Endothelial cell of umbilical vein (primary cell): ENCODE measurements around the gene RBM39. TPM values are rescaled to one million over a fixed set of nuclear protein-coding genes. Genes with fewer than 3 reads are reported as not detected.

ENCODE experiments used
- BruUV-seq: library from RNA; stranded (reverse); fragments of 400-500 nt; replicated peaks from 2 replicates; lab custom pipeline; 2021; lab: Mats Ljungman, UMichigan
- CTCF ChIA-PET: fragments of 300-600, 350-600 bp; sonication (Branson Sonifier 250); formaldehyde crosslinking; loops from one replicate; lab custom pipeline; 2021; ENCODE audit warnings: antibody characterized with exemption, inconsistent platforms; lab: Charles Lee
- POLR2A ChIA-PET: fragments of 300-600, 350-600 bp; sonication (Branson Sonifier 250); formaldehyde crosslinking; loops from one replicate; lab custom pipeline; 2021; ENCODE audit warnings: antibody characterized with exemption, inconsistent platforms; lab: Charles Lee
- DNase-seq: peaks from one replicate; pipeline ENCODE4 v3.0.0-alpha.2; 2011; ENCODE audit warnings: low read depth, low spot score
- FAIRE-seq: peaks from 2 replicates; lab custom pipeline; 2011; peaks lifted over from hg19 to GRCh38; lab: Jason Lieb, UNC
- H2AFZ ChIP-seq: 2 replicates; pipeline ENCODE4 v1.6.0; 2012; ENCODE audit warnings: low read depth, low read length, control low read depth, inconsistent platforms
- H3K27ac ChIP-seq: 2 replicates; pipeline ENCODE4 v1.5.1; 2011; ENCODE audit warnings: low read depth, mild to moderate bottlenecking, control low read depth, low read length, moderate library complexity; ENCODE audit not compliant: insufficient read depth
- H3K27me3 ChIP-seq, 2 experiments: 2 replicates each; pipeline versions ENCODE4 v1.6.0 to v1.6.1; 2011; ENCODE audit warnings: low read length in 2 of 2, mixed read lengths in 1 of 2; ENCODE audit not compliant: control insufficient read depth in 2 of 2, insufficient read depth in 2 of 2
- H3K36me3 ChIP-seq, 2 experiments: 2 replicates in 1 of 2; 3 replicates in 1 of 2; pipeline ENCODE4 v1.5.1; 2011; ENCODE audit warnings: low read length in 2 of 2, mild to moderate bottlenecking in 1 of 2, moderate library complexity in 1 of 2; ENCODE audit not compliant: control insufficient read depth in 2 of 2, insufficient read depth in 2 of 2; ENCODE audit errors: extremely low read depth in 1 of 2
- H3K4me1 ChIP-seq: 3 replicates; pipeline ENCODE4 v1.5.1; 2011; ENCODE audit warnings: mild to moderate bottlenecking, low read length; ENCODE audit not compliant: control insufficient read depth, insufficient read depth; ENCODE audit errors: extremely low read depth
- H3K4me2 ChIP-seq: 2 replicates; pipeline ENCODE4 v1.6.1; 2011; ENCODE audit warnings: low read length, control low read depth, mixed read lengths; ENCODE audit not compliant: insufficient read depth
- H3K4me3 ChIP-seq, 3 experiments: fragments of 200-600 bp in 1 of 3; sonication (generic), shearing (Covaris generic) in 1 of 3; replicated peaks in 1 of 3; 2 replicates each; pipeline ENCODE4 v1.5.1; 2011 to 2016; ENCODE audit warnings: control low read depth in 3 of 3, low read length in 3 of 3, mild to moderate bottlenecking in 2 of 3, inconsistent platforms in 1 of 3, low read depth in 1 of 3, moderate library complexity in 1 of 3; ENCODE audit not compliant: insufficient read depth in 1 of 3
- H3K79me2 ChIP-seq: 2 replicates; pipeline ENCODE4 v1.6.0; 2012; ENCODE audit warnings: low read length, inconsistent platforms; ENCODE audit not compliant: control insufficient read depth, insufficient read depth
- H3K9ac ChIP-seq: replicated peaks from 2 replicates; pipeline ENCODE3; 2011; ENCODE audit warnings: low read length, control low read depth; ENCODE audit not compliant: insufficient read depth; ENCODE audit errors: extremely low read depth
- H3K9me1 ChIP-seq: replicated peaks from 3 replicates; pipeline ENCODE4 v1.6.0; 2011; ENCODE audit warnings: mild to moderate bottlenecking, low read length; ENCODE audit not compliant: control insufficient read depth, insufficient read depth; ENCODE audit errors: extremely low read depth
- H3K9me3 ChIP-seq: replicated peaks from 2 replicates; pipeline ENCODE4 v1.5.1; 2012; ENCODE audit warnings: low read length, inconsistent platforms; ENCODE audit not compliant: control insufficient read depth, insufficient read depth
- H4K20me1 ChIP-seq: replicated peaks from 2 replicates; pipeline ENCODE3; 2011; ENCODE audit warnings: mild to moderate bottlenecking, low read length; ENCODE audit not compliant: control insufficient read depth, insufficient read depth; ENCODE audit errors: extremely low read depth
- CTCF ChIP-seq, 2 donors: IDR thresholded peaks; 1 replicate in 1 of 2; 2 replicates in 1 of 2; pipeline ENCODE4 v1.5.1; 2011; ENCODE audit warnings: low read length in 2 of 2, mild to moderate bottlenecking in 2 of 2, moderate library complexity in 2 of 2, control low read depth in 1 of 2, inconsistent platforms in 1 of 2, low read depth in 1 of 2; ENCODE audit not compliant: insufficient read depth in 1 of 2; ENCODE audit errors: extremely low read depth in 1 of 2
- EZH2 ChIP-seq: IDR thresholded peaks from 2 replicates; pipeline ENCODE4 v1.6.1; 2012; ENCODE audit warnings: borderline replicate concordance, low read depth, mild to moderate bottlenecking, moderate library complexity, low read length, inconsistent platforms; ENCODE audit not compliant: severe bottlenecking
- FOS ChIP-seq: IDR thresholded peaks from 2 replicates; pipeline ENCODE4 v1.6.1; 2011; ENCODE audit warnings: mild to moderate bottlenecking, low read length, moderate library complexity, borderline replicate concordance; ENCODE audit not compliant: insufficient read depth
- GATA2 ChIP-seq: IDR thresholded peaks from 2 replicates; pipeline ENCODE4 v1.7.0; 2011; ENCODE audit warnings: low read depth, mild to moderate bottlenecking, moderate library complexity, mixed read lengths, low read length; ENCODE audit not compliant: insufficient read length, insufficient read depth
- JUN ChIP-seq: IDR thresholded peaks from 2 replicates; pipeline ENCODE4 v1.6.1; 2011; ENCODE audit warnings: borderline replicate concordance, low read depth; ENCODE audit not compliant: insufficient read length, insufficient read depth
- MAX ChIP-seq: IDR thresholded peaks from 2 replicates; pipeline ENCODE4 v1.6.1; 2011; ENCODE audit not compliant: insufficient read depth, insufficient read length
- MYC ChIP-seq: IDR thresholded peaks from one replicate; pipeline ENCODE4 v1.6.1; 2011; ENCODE audit warnings: mild to moderate bottlenecking, low read depth, low read length
- POLR2A ChIP-seq: IDR thresholded peaks from 2 replicates; pipeline ENCODE4 v1.6.1; 2012; ENCODE audit warnings: low read depth, mild to moderate bottlenecking, control low read depth, low read length
- POLR2AphosphoS5 ChIP-seq: IDR thresholded peaks from 2 replicates; pipeline ENCODE4 v1.6.1; 2012; ENCODE audit warnings: low read depth, mild to moderate bottlenecking, control low read depth, low read length, moderate library complexity; ENCODE audit not compliant: insufficient read depth
- dilution Hi-C: fragments of 300-500 bp; cut with MboI; formaldehyde crosslinking; loops from one replicate; pipeline ENCODE4 v1.15.0; 2019; ENCODE audit warnings: low sequenced_read_pairs; ENCODE audit not compliant: extremely low pct_ligation_motif_present
- intact Hi-C: fragments of 100-400 bp; cut with micrococcal nuclease; formaldehyde crosslinking; loops from one replicate; pipeline ENCODE4 v1.10.0; 2022
- polyA plus RNA-seq, 4 experiments: library from polyadenylated mRNA; depleted of rRNA in 3 of 4; stranded (reverse) in 3 of 4; unstranded in 1 of 4; fragments of >200 nt; gene quantifications; 2 replicates each; pipeline versions ENCODE4 v1.2.1 to v1.2.3, GENCODE V29; 2011 to 2012; ENCODE audit warnings: missing spikeins in 1 of 4
- total RNA-seq: library from RNA; stranded (reverse); gene quantifications from 2 replicates; pipeline ENCODE4 v1.2.3, GENCODE V29; 2021

Gene RBM39
- total and polyA plus RNA-seq, 2 donors (not counting 3 experiments of a cell fraction or from before 2014, with no cell fraction given) = 106 to 309 TPM

- peaks cover 0 to 2% of the 10 kb centered on the region in 2 experiments for H3K36me3 ChIP-seq
- dilution Hi-C loops (no loop called here), intact Hi-C loops (loop anchor here (5.0 kb wide), 1 partner anchor 39 kb away; no protein-coding TSS in a partner anchor)
- peak overlapping the region; percentile 90 for H2AFZ ChIP-seq
- BruUV-seq = TSS peak; percentile 72
- no peaks in the 10 kb centered on the region for H3K9me3 ChIP-seq
- no peaks in the 10 kb centered on the region for H4K20me1 ChIP-seq
- CTCF ChIA-PET = interaction anchor here (0.8 to 3.0 kb wide), 5 partner anchors 28 to 183 kb away, joined by 3 to 16 read pairs (median 3); partner anchors contain the start of genes RBM39 and SCAND1
- peak overlapping the region; percentile 55 for H3K4me2 ChIP-seq
- POLR2A ChIA-PET = interaction anchor here (0.8 to 2.5 kb wide), 4 partner anchors 9 to 183 kb away, joined by 3 to 26 read pairs (median 3); partner anchors contain the start of genes RBM39 and SCAND1
- H3K4me3 ChIP-seq = no peak overlapping the region
- FAIRE-seq (no peak), DNase-seq (no peak)
- H3K27ac ChIP-seq = peak overlapping the region; percentile 87
- no peaks in the 10 kb centered on the region for H3K9me1 ChIP-seq
- H3K9ac ChIP-seq = no peak overlapping the region
- peaks cover 43% of the 10 kb centered on the region for H3K4me1 ChIP-seq
- H3K79me2 ChIP-seq = peaks cover 39% of the 10 kb centered on the region
- no peak for TF ChIP-seq MAX
- TF ChIP-seq CTCF (IDR thresholded peaks at IDR 0.05; ENCODE audit: extremely low read depth in 1 of 2, insufficient read depth in 1 of 2, low read depth in 1 of 2, low read length in 2 of 2) = no peak
- TF ChIP-seq EZH2 = no peak
- TF ChIP-seq POLR2A = no peak
- TF ChIP-seq JUN = no peak
- no peak for TF ChIP-seq FOS
- no peak for TF ChIP-seq GATA2
- TF ChIP-seq POLR2AphosphoS5 = no peak
- TF ChIP-seq MYC = no peak
- no peaks in the 10 kb centered on the region for H3K27me3 ChIP-seq
These were observed 29.3 kb upstream of the RBM39 start for GRCh38 chr20:35771367-35771688.
